T1000 (cell line): ENCODE results near the gene FLRT1.

Source experiments
- DNase-seq: peaks from one replicate; lab custom pipeline; 2025; ENCODE audit warnings: mixed read lengths; lab: John Stamatoyannopoulos, UW

The FLRT1 gene

DNA sequence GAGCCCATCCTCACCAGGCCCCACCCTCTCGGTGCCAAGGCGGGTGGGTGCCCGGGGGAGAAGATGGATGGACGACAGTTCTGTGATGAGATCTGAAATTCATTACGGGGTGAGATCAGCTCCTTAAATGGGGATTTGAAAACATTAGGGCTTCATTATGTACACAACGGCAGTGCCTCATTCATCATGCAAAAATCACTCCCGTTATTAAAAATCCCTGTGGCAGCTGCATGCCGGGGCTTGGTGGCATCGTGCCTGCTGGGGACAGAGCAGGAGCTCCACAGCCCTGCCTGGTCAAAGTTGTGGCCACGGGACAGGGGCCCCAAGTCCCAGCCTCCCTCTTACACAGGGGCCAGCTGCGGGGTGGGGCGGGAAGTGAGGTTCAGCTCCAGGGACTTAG is 29.3 kb upstream of the FLRT1 start:
- DNase-seq = no peak

GRCh38 chr11:64007160-64007628 is 28.5 kb upstream of the FLRT1 start:
- DNase-seq = peak; percentile 67

GRCh38 chr11:64007629-64008282 is 28.0 kb upstream of the FLRT1 start:
- no peak for DNase-seq

- no peak for DNase-seq
These were observed 27.3 kb upstream of the FLRT1 start for GRCh38 chr11:64008283-64008913.

GRCh38 chr11:64008914-64009633 is 26.7 kb upstream of the FLRT1 start:
- DNase-seq = no peak

DNA sequence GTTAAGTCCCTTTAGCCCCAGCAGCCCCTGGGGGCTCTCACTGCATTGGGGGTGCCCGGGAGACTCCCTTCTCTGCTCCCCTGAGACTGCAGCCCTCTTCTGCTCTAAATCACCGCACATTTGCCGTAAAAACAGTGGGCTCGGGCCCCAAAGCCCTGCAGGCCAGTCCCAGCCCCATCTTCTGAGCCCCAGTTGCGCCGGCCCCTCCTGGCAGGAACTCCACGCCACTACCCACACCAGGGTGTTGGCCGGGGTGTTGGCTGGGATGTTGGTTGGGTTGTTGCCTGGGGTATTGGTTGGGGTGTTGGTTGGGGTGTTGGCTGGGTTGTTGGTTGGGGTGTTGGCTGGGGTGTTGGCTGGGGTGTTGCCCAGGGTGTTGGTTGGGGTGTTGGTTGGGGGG is 26.0 kb upstream of the FLRT1 start:
- no peak for DNase-seq

- no peak for DNase-seq
These were observed 24.9 kb upstream of the FLRT1 start for GRCh38 chr11:64010783-64011182.

DNA sequence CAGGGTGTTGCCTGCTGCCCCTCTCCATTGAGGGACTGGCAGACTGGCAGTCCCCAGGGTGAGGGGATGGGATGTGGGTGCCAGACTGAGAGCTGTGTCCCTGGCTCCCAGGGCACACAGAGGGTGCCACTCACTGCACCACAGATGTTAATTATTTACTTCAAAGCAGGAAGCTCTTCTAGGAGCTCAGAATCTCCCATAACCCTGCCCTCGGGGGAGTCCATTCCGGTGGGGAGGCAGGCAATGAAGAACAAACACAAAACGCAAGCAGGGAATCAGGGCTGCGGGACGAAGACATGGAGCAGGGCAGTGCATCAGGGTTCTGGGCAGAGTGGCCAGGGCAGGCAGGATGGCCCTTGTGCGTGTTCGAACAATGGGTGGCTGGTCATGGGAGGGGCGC is 24.4 kb upstream of the FLRT1 start:
- no peak for DNase-seq

DNA sequence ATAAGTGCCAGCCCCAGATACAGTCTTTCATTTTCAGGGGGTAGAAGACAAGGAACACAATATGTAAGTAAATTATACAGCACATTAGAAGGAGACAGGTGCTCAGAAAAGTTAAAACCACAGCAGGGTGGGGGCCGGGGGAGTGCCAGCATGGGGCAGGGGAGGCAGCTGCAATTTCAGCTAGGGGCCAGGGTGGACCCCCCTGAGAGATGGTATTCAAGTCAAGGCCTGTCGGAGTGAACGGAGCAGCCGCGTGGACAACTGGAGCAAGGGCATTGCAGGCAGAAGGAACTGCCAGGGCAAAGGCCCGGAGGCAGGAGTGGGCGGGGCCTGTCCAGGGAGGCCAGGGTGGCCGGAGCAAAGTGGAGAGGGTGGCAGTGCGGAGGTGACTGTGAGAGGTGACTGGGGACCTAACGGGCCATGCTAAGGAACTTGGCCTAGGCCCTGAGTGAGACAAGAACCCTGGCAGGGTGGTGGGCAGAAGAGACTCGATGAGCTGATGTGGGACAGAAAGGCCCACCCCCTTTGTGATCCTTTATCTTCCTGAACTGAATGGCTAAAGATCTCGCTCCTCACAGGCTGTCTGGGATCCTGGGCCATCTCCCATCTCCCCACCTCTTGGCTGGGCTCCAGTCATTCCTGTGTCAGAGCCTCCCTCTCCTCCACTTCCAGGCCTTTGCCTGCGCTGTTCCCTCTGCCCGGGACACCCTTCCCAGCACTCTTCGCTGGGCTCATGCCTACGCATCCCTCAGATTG is 22.4 kb upstream of the FLRT1 start:
- no peak for DNase-seq

- no peak for DNase-seq
These were observed 21.4 kb upstream of the FLRT1 start for GRCh38 chr11:64014356-64014755.

GRCh38 chr11:64015510-64015909 is 20.2 kb upstream of the FLRT1 start:
- no peak for DNase-seq

- DNase-seq = no peak
These were observed 19.5 kb upstream of the FLRT1 start for GRCh38 chr11:64015935-64016845.

DNA sequence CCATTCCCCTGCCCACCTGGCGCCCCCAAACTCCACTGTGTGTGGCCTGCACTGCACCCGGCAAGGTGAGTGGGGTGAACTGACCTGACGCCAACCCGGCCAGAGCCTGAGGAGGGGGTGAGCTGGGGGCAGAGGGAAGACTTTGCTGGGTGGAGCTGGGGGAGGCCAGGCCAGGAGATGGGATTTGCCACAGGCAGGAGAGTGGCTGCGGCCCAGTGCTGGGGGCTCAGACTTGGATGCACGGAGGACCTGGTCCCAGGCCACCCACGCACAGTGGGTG is 17.8 kb upstream of the FLRT1 start:
- DNase-seq = no peak

DNA sequence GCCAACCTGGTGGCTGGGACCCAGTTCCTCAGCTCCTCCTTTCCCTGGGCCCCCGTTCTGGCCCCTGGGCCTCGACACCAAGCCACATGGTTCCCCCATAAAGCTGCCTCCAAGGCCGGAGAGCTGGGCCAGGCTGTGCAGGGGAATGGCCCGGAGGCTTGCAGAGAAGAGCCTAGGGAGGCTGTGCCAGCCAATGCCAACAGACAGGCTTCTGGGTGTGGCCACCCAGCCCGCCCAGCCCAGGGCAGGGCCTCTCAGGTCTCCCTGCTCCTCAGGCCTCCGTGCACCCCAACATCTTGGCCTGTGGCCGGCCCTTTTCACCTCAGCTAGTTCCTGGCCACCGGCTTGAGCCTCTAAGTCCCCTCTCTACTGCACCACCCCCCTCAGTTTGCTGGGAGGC is 17.4 kb upstream of the FLRT1 start:
- no peak for DNase-seq

GRCh38 chr11:64019106-64020037 is 16.4 kb upstream of the FLRT1 start:
- DNase-seq = no peak

DNA sequence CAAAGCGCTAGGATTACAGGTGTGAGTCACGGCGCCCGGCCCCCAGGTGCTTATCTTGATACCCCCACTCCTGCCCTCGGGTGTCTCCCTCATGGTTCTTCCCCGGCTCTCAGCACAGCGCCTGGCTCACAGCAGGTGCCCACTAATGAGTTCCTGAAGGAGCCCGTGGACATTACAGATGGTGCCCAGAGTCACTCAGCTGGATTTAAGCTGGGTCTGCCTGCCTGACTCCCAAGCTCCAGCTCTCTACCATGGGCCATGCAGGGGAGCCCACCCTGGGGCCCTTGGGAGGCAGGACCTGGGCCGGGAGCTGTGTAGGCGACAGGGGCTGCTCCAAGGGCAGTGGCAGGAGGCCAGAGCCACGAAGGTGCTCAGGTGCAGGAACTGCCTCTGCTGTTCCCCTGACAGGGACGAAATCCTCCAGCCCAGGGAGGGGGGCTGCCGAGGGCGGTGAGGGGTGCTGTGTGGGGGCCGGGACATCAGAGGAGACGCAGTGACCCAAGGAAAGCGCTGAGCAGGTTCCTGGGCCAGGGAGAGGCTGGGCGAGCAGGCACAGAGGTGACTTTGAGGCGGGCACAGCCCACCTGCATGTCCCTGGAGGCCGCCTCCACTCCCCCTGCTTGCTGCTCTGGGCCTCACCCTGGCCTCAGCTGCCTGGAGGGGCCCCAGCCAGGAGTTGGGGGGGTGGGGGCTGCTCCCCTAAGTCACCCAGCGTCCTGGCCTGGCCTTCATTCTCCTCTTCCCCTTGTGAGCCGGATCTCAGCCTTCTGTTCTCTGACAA is 14.6 kb upstream of the FLRT1 start:
- no peak for DNase-seq

GRCh38 chr11:64021757-64022093 is 14.0 kb upstream of the FLRT1 start:
- no peak for DNase-seq

GRCh38 chr11:64022125-64022784 is 13.5 kb upstream of the FLRT1 start:
- no peak for DNase-seq
